ENCODE measurements around the gene TNFRSF4.

TNFRSF4 gene

GRCh38 chr1:1169429-1170214, 44.3 kb downstream of the TNFRSF4 start:
- no peak for DNase-seq (ENCODE audit: low read depth in 2 of 2)

DNA sequence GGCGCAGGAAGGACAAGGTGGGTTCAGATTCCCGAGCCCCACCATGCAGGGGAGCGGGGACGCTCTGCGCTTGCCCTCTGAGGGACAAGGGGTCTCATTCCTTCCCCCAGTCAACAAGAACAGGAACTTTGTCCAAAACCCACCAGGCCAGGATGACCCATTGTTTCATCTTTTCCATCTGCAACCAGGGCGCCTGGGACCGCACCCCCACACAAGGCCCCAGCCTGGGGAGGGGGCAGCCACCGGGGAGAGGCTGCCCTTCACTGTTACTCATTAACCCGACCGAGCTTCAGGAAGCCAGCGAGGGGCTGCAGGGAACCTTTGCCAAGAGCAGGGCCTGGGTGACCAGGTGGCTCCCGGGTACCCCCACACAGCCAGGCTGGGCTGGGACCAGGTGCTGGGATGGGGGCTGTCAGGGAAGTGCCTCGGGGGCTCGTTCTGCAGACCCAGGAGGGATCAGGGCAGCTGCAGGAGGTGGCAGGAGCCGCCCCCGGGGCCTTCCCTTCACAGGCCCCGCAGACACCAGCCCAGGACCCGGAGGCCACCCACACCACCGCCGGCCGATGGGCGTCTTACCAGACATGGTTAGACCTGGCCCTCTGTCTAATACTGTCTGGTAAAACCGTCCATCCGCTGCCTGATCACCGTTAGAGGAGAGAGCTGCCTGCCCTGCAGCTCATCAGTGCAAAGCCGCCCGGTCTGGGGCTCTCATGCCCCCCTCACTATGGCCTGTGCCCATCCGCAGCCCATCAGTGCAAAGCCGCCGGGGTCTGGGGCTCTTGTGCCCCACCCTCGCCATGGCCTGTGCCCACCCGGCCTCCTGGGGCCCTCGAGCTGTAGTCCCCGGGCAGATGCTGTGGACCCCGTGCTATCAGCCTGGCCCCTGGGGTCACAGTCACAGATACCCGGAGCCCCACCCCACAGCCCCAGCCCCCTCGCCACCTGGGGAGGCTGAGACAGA, 45.2 kb downstream of the TNFRSF4 start:
- no peak for DNase-seq (ENCODE audit: low read depth in 2 of 2)

DNA sequence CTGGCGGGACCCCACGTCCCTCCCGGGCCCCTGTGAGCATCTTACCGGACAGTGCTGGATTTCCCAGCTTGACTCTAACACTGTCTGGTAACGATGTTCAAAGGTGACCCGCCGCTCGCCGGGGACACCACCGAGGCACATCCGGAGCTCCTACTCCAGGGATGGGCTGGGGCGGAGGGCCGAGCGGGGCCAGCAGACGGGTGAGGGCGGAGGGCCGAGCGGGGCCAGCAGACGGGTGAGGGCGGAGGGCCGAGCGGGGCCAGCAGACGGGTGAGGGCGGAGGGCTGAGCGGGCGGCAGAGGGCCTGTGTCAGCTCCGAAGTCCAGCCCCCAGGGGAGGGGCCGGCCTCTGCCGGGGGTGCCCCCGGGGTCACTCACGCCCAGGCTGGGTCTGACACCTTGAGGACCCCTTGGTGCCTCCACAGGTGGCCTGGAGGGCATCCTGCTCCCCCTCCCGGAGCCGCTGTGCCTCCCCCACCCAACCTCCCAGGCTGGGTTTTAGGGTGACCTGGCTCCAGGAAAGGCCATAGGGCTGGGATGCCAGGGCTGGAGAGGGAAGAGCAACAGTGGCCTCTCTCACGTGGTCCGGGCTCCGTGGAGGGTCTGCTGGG, 46.0 kb downstream of the TNFRSF4 start:
- DNase-seq (ENCODE audit: low read depth in 2 of 2), result no peak

- no peak for DNase-seq (ENCODE audit: low read depth in 2 of 2)
Measured at GRCh38 chr1:1167398-1167821, 46.5 kb downstream of the TNFRSF4 start.

DNA sequence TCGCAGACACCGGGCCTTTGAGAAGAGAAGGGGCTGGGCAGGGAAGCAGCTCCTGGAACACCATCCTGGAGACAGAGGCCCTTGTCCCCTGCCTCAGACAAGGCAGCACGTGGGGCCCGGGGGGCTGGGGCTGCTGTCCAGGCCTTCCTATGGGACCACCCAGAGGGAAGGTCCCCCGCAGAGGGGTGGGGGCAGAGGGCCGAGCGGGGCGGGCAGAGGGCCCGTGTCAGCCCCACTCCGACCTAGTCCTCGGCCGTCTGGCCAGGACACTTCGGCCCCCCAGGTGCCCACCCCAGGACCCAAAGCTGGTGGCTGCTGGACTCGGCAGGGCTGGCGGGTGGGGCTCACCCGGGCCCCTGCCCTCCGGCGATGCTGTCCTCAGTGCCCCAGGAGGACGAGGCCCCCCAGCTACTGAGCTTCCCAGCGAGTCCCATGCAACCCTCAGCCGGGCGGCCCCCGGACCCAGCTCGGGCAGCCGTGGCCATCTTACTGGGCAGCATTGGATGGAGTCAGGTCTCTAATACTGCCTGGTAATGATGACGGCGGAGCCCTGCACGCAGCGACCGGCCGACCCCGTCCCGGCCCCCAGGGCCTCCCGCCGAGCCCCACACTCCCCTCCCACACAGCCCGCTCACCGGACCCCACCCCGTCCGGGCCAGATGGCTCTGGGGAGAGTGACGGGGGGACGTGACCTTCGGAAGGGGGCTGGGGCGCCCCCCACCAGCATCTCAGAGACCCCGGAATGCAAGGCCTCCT, 47.1 kb downstream of the TNFRSF4 start:
- DNase-seq (ENCODE audit: low read depth in 2 of 2), result no peak

- no peak for DNase-seq (ENCODE audit: low read depth in 2 of 2)
Measured at GRCh38 chr1:1165900-1166421, 48.0 kb downstream of the TNFRSF4 start.

GRCh38 chr1:1165485-1165884, 48.5 kb downstream of the TNFRSF4 start:
- DNase-seq (ENCODE audit: low read depth in 2 of 2), result no peak

GRCh38 chr1:1164701-1165451, 49.1 kb downstream of the TNFRSF4 start:
- no peak for DNase-seq (ENCODE audit: low read depth in 2 of 2)

DNA sequence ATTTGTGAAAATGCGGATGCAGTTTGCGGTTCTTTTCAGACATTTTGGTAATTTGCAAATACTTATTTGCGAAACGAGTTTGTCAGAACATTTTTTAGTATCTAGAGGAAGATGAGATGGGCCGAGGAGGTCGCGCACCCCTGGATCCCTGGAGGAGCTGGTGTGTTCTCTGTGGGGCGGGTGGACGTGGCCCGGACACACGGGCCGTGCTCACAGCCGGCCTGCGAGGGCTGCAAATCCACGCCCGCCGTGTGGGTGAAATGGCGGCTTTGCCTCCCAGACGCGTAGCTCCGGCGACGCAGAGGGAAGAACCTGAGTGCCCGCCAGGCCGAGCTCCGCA, 49.6 kb downstream of the TNFRSF4 start:
- DNase-seq (ENCODE audit: low read depth in 2 of 2), result no peak

GRCh38 chr1:1163538-1164070, 50.3 kb downstream of the TNFRSF4 start:
- no peak for DNase-seq (ENCODE audit: low read depth in 2 of 2)

GRCh38 chr1:1162597-1163537, 51.1 kb downstream of the TNFRSF4 start:
- no peak for DNase-seq (ENCODE audit: low read depth in 2 of 2)

DNA sequence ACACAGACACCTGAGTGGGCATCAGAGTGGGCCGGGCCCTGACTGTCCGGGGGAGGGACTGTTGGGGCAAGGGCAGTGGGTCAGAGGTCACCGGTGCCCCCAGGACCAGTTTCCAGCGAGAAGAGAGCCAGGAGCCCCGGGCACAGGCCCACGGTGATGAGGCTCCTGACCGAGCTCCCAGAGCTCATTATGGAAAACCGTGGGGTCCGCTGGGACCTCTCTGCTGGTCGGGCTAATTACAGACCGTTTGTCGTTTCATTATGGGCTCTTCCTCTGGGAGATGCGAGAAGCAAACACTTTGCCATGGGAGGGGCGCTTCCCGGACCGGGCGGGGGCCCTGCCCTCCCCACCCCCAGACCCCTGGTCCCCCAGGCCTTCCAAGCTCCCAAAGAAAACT, 52.3 kb downstream of the TNFRSF4 start:
- DNase-seq (ENCODE audit: low read depth in 2 of 2), result no peak
